Ishikawa (cell line): ENCODE results near the gene DCLK1.

Source experiments
- CREB1 ChIP-seq: IDR thresholded peaks from 2 replicates; pipeline ENCODE4 v1.6.1; 2012; ENCODE audit warnings: low read depth
- FOXM1 ChIP-seq: IDR thresholded peaks from 2 replicates; pipeline ENCODE4 v1.6.1; 2012; ENCODE audit warnings: low read depth, borderline replicate concordance
- TAF1 ChIP-seq: IDR thresholded peaks from 2 replicates; pipeline ENCODE4 v1.6.1; 2012; ENCODE audit warnings: low read depth, mild to moderate bottlenecking
- TEAD4 ChIP-seq: IDR thresholded peaks from 2 replicates; pipeline ENCODE4 v1.6.1; 2012
- TF ChIP-seq, protein P1 (sequence below): IDR thresholded peaks from 2 replicates; pipeline ENCODE4 v1.6.1; 2012
- TF ChIP-seq, protein P2 (sequence below): IDR thresholded peaks from 2 replicates; pipeline ENCODE4 v1.6.1; 2012

DNA sequence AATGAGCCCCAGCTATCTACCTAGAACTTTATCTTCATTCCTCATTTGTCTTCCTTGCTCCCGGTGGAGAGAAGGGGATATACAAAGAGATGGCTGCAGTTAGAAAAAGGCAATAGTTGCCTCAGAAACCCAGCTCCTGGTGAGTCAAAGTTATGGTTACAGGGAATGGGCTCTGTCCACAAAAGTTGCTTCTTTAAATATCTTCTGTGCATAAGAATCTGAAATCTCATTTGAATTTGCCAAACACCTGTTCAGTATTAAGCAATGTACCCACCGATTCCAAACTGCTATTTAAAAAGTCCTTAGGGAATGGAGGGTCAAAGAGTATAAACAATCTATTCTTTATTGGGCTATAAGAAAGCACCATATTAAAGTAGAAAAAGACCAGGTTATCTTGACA is 48.4 kb downstream of the DCLK1 start:
- TF ChIP-seq TAF1 (no peak), FOXM1 (no peak), CREB1 (no peak), TEAD4 (no peak)
- TF ChIP-seq, protein P1, sequence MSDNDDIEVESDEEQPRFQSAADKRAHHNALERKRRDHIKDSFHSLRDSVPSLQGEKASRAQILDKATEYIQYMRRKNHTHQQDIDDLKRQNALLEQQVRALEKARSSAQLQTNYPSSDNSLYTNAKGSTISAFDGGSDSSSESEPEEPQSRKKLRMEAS = no peak
- TF ChIP-seq, protein P2, sequence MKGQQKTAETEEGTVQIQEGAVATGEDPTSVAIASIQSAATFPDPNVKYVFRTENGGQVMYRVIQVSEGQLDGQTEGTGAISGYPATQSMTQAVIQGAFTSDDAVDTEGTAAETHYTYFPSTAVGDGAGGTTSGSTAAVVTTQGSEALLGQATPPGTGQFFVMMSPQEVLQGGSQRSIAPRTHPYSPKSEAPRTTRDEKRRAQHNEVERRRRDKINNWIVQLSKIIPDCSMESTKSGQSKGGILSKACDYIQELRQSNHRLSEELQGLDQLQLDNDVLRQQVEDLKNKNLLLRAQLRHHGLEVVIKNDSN = no peak
